ENCODE data around the gene CLCN1.
A peak's percentile ranks its signal among the peaks of the same experiment; 100 is the strongest.

The CLCN1 gene

DNA sequence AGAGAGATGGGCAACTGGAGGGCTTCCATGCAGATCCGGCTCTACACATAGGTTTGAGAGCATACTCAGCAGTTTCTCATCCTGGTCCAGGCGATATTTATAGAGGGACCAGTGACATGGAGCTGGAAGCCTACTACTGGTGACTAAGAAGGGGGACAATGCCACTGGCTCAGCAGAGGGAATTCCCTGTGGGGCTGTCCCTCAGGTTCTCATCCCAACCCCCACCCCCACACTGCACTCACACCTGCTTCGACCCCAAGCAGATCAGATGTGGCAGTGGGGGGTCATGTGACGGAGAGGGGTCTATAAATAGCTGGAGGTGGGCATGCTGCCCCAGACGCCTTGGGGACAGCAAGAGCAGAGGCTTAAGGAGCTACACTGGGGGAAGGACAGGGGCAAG lies at the start of gene CLCN1:
TSS of gene CLCN1 (plus strand) at position 336 of the 400 bp plus-strand sequence. CDS start 102 bp downstream, outside the sequence.
- no peak within 1 kb of the TSS for H3K4me3 Mint-ChIP-seq
- DNase-seq (ENCODE audit: low spot score in 2 of 2) (no peak), ATAC-seq (no peak)
- H3K27ac Mint-ChIP-seq, result no peak within 1 kb of the TSS
- H3K4me1 Mint-ChIP-seq, result peaks cover 6% of the 10 kb centered on the region
- H3K36me3 Mint-ChIP-seq, result peaks cover 5% of the 10 kb centered on the region
- no peaks in the 10 kb centered on the region for H3K9me3 Mint-ChIP-seq

GRCh38 chr7:143269251-143269650 lies 46.7 kb upstream of the CLCN1 start:
- Mint-ChIP-seq H3K36me3 (peaks cover 72% of the 10 kb centered on the region), H3K4me3 (no peak overlapping the region), H3K9me3 (no peaks in the 10 kb centered on the region), H3K27ac (peak overlapping the region; percentile 56), H3K4me1 (peaks cover 25% of the 10 kb centered on the region)
- ATAC-seq, result no peak
- DNase-seq (ENCODE audit: low spot score in 2 of 2), result no peak

DNA sequence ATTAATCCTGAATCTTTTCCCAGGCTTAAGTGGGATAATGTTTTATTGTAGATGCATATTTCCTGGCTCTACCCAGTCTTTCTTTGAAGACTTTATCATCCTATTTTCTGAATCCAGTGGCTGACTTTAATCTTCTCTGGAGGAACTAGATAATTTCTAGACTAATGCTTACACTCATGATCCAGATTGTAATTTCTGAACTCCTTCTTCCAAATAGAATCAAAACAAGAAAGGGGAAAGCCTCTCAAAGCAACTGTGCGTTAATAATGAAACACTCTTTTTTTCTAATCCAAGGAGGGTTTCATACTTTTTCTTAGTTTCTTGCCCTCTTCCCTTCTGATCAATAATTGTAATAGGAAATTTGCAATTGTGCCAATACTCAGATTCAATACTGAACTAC lies 44.7 kb upstream of the CLCN1 start:
- ATAC-seq, result peak; percentile 34
- H3K27ac Mint-ChIP-seq, result no peak overlapping the region
- no peak for DNase-seq (ENCODE audit: low spot score in 2 of 2)
- no peak overlapping the region for H3K4me3 Mint-ChIP-seq
- H3K9me3 Mint-ChIP-seq, result no peaks in the 10 kb centered on the region
- H3K36me3 Mint-ChIP-seq, result peaks cover 52% of the 10 kb centered on the region
- H3K4me1 Mint-ChIP-seq, result peaks cover 11% of the 10 kb centered on the region

- peaks cover 36% of the 10 kb centered on the region for H3K36me3 Mint-ChIP-seq
- H3K4me1 Mint-ChIP-seq, result peaks cover 11% of the 10 kb centered on the region
- ATAC-seq (no peak), DNase-seq (ENCODE audit: low spot score in 2 of 2) (no peak)
- peak overlapping the region; percentile 65 for H3K27ac Mint-ChIP-seq
- no peaks in the 10 kb centered on the region for H3K9me3 Mint-ChIP-seq
- no peak overlapping the region for H3K4me3 Mint-ChIP-seq
Measured at GRCh38 chr7:143272871-143273270, 43.0 kb upstream of the CLCN1 start.

DNA sequence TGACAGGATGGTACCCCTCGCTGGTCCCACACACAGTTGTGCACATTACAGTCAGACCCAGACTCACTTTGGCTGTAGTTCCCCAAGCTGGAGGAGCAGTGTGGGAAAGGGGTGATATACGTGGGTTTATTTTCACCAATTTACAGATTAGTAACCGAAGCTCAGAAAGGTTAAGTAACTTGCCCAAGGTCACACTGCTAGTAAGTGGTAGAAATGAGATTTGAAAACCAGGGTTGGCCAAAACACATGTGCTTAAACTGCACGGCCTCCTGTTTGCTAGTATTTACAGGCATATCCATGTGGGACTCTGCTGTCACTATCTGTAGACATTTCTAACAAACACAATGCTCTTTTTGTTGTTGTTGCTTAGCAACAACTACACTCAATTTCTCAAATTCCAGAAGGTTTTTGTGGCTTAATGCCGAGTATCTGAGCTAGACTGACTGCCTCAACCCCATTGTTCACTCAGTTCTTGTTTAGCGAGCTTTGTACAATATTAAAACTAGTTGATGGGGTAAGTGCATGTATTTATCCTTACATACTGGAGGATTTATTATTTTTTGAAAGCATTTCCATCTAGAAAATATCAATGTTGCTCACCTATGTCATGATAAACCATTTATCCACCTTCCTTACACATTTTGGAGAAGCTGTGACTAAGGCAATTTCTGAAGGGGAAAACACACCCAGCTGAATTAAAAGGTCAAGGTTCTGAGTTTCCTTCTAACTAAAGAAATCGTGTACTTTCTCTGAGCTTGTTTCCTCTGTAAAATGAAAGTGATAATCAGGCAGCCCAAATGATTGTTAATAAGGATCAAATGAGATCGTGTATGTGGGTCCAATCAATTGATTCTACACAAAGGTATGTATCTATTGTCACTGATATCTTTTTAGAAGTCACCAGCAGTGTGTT lies 36.5 kb upstream of the CLCN1 start:
- DNase-seq (ENCODE audit: low spot score in 2 of 2) (no peak), ATAC-seq (peak; percentile 60)
- Mint-ChIP-seq H3K4me3 (peak overlapping the region; percentile 59), H3K4me1 (peaks cover 32% of the 10 kb centered on the region), H3K9me3 (no peaks in the 10 kb centered on the region), H3K27ac (peak overlapping the region; percentile 89), H3K36me3 (no peaks in the 10 kb centered on the region)

- no peaks in the 10 kb centered on the region for H3K9me3 Mint-ChIP-seq
- peak overlapping the region; percentile 59 for H3K4me3 Mint-ChIP-seq
- DNase-seq (ENCODE audit: low spot score in 2 of 2) (no peak), ATAC-seq (peak; percentile 34)
- H3K4me1 Mint-ChIP-seq, result peaks cover 36% of the 10 kb centered on the region
- H3K36me3 Mint-ChIP-seq, result no peaks in the 10 kb centered on the region
- peak overlapping the region; percentile 89 for H3K27ac Mint-ChIP-seq
Measured at GRCh38 chr7:143280160-143280559, 35.8 kb upstream of the CLCN1 start.

- ATAC-seq, result no peak
- Mint-ChIP-seq H3K4me1 (peaks cover 36% of the 10 kb centered on the region), H3K27ac (peak overlapping the region; percentile 89), H3K36me3 (no peaks in the 10 kb centered on the region), H3K4me3 (peak overlapping the region; percentile 59), H3K9me3 (no peaks in the 10 kb centered on the region)
- no peak for DNase-seq (ENCODE audit: low spot score in 2 of 2)
Measured at GRCh38 chr7:143280566-143280965, 35.3 kb upstream of the CLCN1 start.

DNA sequence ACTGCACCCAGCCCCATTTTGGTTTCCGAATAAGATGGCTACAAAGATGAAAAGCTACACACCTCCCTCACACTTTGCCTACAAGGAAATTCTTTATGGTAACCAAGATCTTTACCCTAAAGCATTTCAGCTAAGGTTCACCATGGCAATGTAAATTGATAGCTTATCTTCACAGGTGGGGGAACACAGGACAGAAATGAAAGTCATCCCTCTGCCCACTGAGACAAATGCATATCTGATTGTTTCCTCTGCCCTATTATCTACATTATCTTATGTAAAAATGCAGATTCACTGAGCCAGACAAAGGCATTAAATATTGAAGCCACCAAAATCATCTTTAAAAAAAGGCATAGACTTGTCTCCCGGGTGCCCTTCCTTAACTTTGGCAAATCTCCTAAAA lies 34.4 kb upstream of the CLCN1 start:
- Mint-ChIP-seq H3K9me3 (no peaks in the 10 kb centered on the region), H3K4me1 (peaks cover 36% of the 10 kb centered on the region), H3K27ac (no peak overlapping the region), H3K36me3 (no peaks in the 10 kb centered on the region), H3K4me3 (no peak overlapping the region)
- DNase-seq (ENCODE audit: low spot score in 2 of 2) (no peak), ATAC-seq (no peak)

GRCh38 chr7:143282124-143282523 lies 33.8 kb upstream of the CLCN1 start:
- peaks cover 36% of the 10 kb centered on the region for H3K4me1 Mint-ChIP-seq
- no peak for ATAC-seq
- no peak overlapping the region for H3K27ac Mint-ChIP-seq
- no peak for DNase-seq (ENCODE audit: low spot score in 2 of 2)
- H3K9me3 Mint-ChIP-seq, result no peaks in the 10 kb centered on the region
- no peak overlapping the region for H3K4me3 Mint-ChIP-seq
- no peaks in the 10 kb centered on the region for H3K36me3 Mint-ChIP-seq

GRCh38 chr7:143283381-143283780 lies 32.5 kb upstream of the CLCN1 start:
- DNase-seq (ENCODE audit: low spot score in 2 of 2) (no peak), ATAC-seq (no peak)
- Mint-ChIP-seq H3K27ac (peak overlapping the region; percentile 6), H3K36me3 (peaks cover 9% of the 10 kb centered on the region), H3K9me3 (no peaks in the 10 kb centered on the region), H3K4me1 (peaks cover 45% of the 10 kb centered on the region), H3K4me3 (no peak overlapping the region)

- H3K4me3 Mint-ChIP-seq, result no peak within 1 kb of the TSS
- H3K4me1 Mint-ChIP-seq, result peaks cover 45% of the 10 kb centered on the region
- peak within 1 kb of the TSS; percentile 6 for H3K27ac Mint-ChIP-seq
Measured at GRCh38 chr7:143284591-143285469, 31.1 kb upstream of the CLCN1 start, which contains the start of gene TMEM139. Gene TMEM139, plus strand, starts transcription at chr7:143284958. Its CDS starts 1,000 bp downstream, at chr7:143285958.

GRCh38 chr7:143285470-143285778 lies 30.5 kb upstream of the CLCN1 start:
- no peak for DNase-seq (ENCODE audit: low spot score in 2 of 2)
- ATAC-seq, result no peak
- H3K36me3 Mint-ChIP-seq, result peaks cover 30% of the 10 kb centered on the region
- H3K4me3 Mint-ChIP-seq, result no peak overlapping the region
- no peak overlapping the region for H3K27ac Mint-ChIP-seq
- H3K4me1 Mint-ChIP-seq, result peaks cover 45% of the 10 kb centered on the region
- no peaks in the 10 kb centered on the region for H3K9me3 Mint-ChIP-seq

More at GRCh38 chr7:143284591-143285469, 31.1 kb upstream of the CLCN1 start, which contains the start of gene TMEM139:
- Mint-ChIP-seq H3K36me3 (peaks cover 24% of the 10 kb centered on the region), H3K9me3 (no peaks in the 10 kb centered on the region)
- no peak for DNase-seq (ENCODE audit: low spot score in 2 of 2)
- ATAC-seq, result no peak

DNA sequence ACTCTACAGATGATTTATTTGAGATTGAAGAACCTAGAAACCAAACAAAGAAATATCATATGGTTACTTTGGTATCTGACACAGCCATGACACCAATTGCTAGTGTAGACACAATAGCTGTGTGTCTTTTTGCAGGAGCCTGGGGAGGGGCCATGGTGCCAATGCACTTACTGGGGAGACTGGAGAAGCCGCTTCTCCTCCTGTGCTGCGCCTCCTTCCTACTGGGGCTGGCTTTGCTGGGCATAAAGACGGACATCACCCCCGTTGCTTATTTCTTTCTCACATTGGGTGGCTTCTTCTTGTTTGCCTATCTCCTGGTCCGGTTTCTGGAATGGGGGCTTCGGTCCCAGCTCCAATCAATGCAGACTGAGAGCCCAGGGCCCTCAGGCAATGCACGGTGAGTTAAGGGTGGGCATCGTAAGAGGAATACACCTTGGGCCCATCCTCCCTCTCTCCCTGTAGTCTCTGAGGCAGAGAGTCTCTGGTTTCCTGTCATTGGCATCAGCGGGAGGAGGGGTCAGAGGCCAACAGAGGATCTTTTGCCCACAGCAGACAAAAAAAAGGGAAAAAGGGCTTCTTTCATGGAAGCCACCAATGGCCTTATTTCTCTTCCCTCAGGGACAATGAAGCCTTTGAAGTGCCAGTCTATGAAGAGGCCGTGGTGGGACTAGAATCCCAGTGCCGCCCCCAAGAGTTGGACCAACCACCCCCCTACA lies 29.9 kb upstream of the CLCN1 start:
- no peak for DNase-seq (ENCODE audit: low spot score in 2 of 2)
- Mint-ChIP-seq H3K4me3 (no peak overlapping the region), H3K4me1 (peaks cover 46% of the 10 kb centered on the region), H3K27ac (no peak overlapping the region), H3K36me3 (peaks cover 35% of the 10 kb centered on the region), H3K9me3 (no peaks in the 10 kb centered on the region)
- no peak for ATAC-seq

DNA sequence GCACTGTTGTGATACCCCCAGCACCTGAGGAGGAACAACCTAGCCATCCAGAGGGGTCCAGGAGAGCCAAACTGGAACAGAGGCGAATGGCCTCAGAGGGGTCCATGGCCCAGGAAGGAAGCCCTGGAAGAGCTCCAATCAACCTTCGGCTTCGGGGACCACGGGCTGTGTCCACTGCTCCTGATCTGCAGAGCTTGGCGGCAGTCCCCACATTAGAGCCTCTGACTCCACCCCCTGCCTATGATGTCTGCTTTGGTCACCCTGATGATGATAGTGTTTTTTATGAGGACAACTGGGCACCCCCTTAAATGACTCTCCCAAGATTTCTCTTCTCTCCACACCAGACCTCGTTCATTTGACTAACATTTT lies 29.4 kb upstream of the CLCN1 start:
- DNase-seq (ENCODE audit: low spot score in 2 of 2), result no peak
- ATAC-seq, result no peak
- Mint-ChIP-seq H3K9me3 (no peaks in the 10 kb centered on the region), H3K4me3 (no peak overlapping the region), H3K36me3 (peaks cover 40% of the 10 kb centered on the region), H3K4me1 (peaks cover 52% of the 10 kb centered on the region), H3K27ac (no peak overlapping the region)

DNA sequence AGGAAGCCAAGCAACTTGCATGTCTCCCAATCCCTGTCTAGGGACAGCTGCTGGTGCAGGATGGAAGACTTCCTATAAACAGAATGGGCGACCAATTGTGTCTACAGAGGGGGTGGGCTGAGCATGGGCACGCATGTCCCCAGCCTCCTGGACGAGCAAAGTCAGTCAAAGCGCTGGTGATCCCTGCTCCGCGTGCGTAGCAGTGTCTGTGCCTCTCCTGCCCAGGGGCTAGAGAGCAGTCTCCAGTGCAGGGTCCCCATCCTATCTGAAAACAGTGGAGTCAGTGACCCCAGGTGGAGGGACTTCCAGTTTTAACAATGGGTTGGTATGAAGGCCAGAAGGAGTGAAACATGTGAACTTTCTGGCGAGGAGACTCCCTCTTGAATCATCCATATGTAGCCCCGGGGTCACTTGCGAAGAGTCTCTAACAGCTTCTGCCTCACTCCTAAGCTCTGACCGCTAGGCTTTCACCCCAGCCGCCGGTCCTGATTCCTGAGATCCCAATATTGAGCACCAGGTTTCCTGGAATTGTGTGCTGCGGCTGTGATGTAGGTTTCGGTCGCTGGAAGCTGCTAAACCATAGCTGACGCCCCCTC lies 28.5 kb upstream of the CLCN1 start:
- H3K36me3 Mint-ChIP-seq, result peaks cover 50% of the 10 kb centered on the region
- H3K27ac Mint-ChIP-seq, result peak overlapping the region; percentile 94
- ATAC-seq (no peak), DNase-seq (ENCODE audit: low spot score in 2 of 2) (no peak)
- no peaks in the 10 kb centered on the region for H3K9me3 Mint-ChIP-seq
- H3K4me3 Mint-ChIP-seq, result peak overlapping the region; percentile 92
- H3K4me1 Mint-ChIP-seq, result peaks cover 54% of the 10 kb centered on the region

Measured in stimulated activated effector memory CD8-positive, alpha-beta T cell treated with anti-CD3 and anti-CD28 coated beads, Interleukin-12 subunit alpha, Interleukin-12 subunit beta, amount 100 ng/mL, for 72 hours (primary cell).